Midbrain (tissue), 1 donor: ENCODE results near the gene CYP2R1.

Source experiments
- DNase-seq: peaks from one replicate; lab custom pipeline; 2025; lab: John Stamatoyannopoulos, UW

Gene CYP2R1, protein sequence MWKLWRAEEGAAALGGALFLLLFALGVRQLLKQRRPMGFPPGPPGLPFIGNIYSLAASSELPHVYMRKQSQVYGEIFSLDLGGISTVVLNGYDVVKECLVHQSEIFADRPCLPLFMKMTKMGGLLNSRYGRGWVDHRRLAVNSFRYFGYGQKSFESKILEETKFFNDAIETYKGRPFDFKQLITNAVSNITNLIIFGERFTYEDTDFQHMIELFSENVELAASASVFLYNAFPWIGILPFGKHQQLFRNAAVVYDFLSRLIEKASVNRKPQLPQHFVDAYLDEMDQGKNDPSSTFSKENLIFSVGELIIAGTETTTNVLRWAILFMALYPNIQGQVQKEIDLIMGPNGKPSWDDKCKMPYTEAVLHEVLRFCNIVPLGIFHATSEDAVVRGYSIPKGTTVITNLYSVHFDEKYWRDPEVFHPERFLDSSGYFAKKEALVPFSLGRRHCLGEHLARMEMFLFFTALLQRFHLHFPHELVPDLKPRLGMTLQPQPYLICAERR

GRCh38 chr11:14892036-14892556 lies at the start of gene CYP2R1:
Gene CYP2R1 (minus strand): TSS chr11:14892231. CDS start chr11:14892205, 26 bp downstream.
- peak; percentile 92 for DNase-seq

- no peak for DNase-seq
Measured at GRCh38 chr11:14938936-14939335, 46.9 kb upstream of the CYP2R1 start.

DNA sequence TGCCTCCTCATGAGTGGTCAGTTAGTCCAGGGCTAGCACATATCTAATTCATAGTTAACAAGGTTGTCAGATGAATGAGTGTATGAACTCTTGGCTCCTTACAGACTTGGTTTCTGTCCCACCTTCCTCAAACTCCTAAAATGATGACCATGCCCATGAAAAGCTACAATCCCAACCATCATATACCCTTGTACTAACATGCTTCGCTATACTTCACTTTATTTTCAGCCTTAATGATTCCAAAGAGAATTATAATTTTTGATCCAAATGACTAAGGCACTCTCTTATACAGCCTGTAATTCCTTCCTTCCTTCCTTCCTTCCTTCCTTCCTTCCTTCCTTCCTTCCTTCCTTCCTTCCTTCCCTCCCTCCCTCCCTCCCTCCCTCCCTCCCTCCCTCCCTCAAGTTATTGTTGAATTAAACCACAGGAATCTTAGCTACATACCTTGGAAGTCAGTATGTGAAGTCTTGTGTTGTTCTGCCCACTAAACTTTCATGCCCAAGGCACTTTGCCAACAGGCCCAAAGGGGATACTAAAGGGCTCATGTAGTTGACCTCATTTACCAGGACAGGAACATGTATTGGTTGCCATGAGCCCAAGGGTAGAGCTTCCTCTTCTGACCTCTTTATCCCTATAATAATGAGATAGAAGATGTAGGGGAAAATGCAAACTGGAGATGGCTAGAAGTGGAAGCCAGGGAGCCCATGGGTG lies 42.8 kb upstream of the CYP2R1 start:
- no peak for DNase-seq

DNA sequence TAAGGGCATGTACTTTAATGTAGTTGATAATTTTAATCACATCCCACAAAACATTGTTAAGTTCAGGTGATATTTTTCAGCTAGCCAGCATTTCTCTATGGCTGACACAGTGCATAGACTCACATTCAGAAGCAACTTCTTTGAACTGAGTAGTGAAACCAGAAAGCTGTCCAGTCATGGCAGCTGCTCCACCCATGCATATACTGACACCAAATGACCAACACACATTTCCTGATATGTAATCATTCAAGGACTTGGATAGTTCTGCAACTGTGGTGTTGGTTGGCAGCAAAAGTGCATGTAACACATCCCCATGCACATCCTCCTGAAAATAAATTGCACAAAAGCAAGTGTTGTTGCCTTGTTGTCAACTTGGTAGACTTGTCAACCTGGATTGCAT lies 40.4 kb upstream of the CYP2R1 start:
- DNase-seq, result no peak

DNA sequence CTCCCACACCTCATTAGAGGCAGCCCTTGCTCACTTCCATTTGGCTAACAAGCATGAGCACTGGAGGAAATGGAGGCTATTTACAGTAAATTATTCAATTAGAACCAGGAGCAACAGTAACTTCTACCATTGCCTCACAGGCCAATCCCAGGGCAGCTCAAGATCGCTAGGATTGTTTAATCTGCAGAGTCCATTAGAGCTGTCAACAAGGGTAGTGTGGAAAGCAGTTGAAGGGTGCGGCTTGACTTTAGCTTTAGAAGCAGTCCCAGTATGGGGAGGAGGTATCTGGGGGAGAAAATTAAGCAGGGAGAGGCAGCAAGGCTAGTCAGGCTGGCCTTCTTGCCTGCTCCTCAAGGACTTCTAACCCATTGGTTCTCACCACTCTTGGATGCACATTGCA lies 38.3 kb upstream of the CYP2R1 start:
- no peak for DNase-seq

GRCh38 chr11:14927146-14927545 lies 35.1 kb upstream of the CYP2R1 start:
- no peak for DNase-seq

DNA sequence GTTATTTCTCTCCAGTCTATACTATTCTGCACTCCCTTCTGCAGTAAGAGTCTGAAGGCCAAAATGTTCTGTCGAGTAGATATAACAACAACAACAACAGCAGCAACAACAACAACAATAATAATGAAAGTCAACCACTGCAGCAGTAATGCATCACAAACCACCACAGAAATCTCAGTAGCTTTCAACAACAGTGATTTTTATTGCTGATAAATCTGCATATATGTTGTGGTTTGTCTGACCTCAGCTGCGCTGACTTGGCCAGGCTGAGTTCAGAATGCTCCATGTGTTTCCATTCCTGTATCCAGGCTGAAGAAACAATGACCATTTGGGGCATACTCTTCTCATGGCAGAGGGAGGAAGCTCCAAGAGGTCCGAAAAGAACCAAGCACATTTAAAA lies 32.3 kb upstream of the CYP2R1 start:
- no peak for DNase-seq

DNA sequence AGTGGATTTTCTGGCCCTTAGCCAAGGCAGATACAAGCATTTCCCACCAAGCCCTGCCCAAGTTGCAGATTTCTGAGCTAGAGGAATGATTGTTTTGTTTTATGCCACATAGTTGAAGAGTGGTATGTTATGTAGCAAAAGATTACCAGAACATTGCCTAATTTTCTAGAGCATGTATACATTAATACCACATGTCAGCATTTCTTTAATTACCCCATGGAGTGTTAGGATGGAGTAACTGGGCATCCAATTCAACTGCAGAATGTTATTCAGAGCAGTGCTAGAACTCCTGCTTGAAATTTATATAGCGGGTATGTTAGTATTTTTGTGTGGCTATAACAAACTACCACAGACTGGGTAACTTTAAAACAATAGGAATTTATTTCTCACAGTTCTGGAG lies 24.4 kb upstream of the CYP2R1 start:
- DNase-seq, result no peak

- DNase-seq, result no peak
Measured at GRCh38 chr11:14914536-14914935, 22.5 kb upstream of the CYP2R1 start.

- peak; percentile 64 for DNase-seq
Measured at GRCh38 chr11:14908214-14908880, 16.3 kb upstream of the CYP2R1 start.

DNA sequence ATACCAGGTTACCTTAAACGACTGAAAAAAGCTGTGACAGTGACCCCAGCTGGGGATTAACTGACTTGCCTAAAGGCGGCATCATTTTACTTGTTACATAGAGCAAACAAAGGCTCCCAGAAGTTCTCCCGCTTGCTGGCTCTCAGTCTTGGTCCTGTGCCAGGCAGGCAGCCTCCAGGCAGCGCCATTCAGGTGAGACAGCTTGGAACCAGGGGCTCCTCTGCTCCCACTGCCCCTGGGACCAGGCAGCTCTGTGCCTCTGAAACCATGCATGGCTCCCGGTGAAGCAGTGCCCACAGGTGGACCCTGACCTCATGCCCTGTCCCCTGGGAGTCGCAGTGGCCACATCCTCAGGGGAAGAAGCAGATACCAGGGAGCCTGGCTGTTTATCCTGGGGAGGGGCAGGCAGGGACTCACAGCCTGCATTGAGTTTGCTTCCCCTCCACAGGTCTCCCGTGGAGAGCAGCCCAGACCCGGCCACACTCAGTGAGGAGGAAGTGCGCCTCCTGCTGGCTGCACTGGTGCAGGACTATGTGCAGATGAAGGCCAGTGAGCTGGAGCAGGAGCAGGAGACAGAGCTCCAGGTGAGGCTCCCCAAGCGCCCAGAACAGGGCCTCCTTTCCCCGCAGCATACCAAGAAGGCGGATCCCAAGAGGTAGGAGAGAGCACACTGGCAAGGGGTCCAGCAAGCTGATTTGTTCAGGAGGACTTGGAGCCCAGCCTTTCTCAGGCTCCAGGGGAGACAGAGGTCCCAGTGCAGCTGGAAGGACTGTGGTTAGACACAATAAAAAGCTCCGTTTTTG lies 15.6 kb upstream of the CYP2R1 start:
- peak; percentile 62 for DNase-seq

DNA sequence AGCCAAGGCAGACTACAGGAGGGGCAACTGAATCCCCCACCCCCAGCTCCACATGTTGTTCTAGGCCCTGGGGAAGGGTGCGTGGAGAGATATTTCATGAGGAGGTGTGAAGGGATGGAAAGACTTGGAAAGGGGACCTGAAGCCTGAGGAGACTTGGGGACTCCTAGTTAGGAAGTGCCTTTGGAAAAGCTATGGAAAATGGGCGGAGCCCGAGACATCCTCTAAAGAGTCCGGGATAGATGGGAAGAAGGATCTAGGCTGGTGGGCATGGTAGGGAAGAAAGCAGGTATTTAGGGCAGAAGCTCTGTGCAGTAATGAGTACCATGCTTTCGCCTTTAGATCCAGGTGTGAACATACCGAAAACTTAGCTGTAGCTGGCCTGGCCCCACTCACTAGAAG lies 15.0 kb upstream of the CYP2R1 start:
- DNase-seq, result no peak

- DNase-seq, result no peak
Measured at GRCh38 chr11:14906578-14906977, 14.5 kb upstream of the CYP2R1 start.

- no peak for DNase-seq
Measured at GRCh38 chr11:14905104-14906033, 13.3 kb upstream of the CYP2R1 start.

DNA sequence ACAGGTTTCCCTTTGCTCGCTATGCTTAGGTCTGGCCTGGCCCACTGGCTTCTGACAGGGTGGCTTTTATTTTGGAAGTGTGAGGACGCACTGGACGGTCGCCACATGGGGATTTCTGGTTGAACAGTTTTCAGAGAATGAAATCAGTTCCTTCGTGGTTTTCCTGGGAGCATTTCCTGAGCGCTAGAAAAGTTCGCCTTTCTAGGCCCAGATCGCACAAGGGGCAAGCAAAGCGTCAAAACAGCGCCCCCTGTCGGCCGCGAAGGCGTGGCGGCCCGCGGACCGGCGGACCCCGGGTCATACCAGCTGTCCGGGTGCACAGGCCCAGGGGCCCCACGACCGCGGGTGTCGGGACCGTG lies 12.7 kb upstream of the CYP2R1 start:
- DNase-seq, result peak; percentile 75

DNA sequence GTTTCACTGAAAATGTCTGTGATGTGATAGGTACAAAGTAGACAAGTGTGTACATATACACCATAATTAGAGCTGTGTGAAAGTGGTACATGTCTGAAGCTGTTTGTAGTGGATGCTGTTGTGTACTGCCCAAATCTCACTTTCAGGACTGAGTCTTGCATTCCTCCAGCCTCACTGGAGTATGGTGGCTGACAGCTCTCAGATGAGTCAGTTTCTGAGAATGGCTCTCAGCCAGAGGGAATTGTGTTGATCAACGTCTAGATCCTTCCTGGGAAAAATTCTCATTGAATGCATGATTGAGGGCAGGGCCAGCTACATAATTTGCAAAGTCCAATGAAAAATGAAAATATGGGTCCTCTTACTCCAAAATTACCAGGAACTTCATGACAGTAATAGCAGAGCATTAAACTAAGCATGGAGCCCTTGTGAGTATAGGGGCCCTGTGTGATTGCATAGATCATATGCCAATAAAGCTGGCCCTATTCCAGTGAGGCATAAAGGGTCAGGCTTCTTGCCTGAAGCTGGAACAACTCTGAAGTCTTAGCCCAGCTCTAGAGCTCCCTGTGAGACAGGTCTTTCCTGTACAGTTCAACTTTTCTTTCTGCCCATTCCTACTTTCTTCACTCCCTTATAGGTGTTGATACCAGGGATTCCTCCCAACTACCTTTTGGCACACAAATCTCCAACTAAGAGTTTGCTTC lies 10.8 kb upstream of the CYP2R1 start:
- no peak for DNase-seq

GRCh38 chr11:14898906-14899305 lies 6.9 kb upstream of the CYP2R1 start:
- DNase-seq, result no peak

DNA sequence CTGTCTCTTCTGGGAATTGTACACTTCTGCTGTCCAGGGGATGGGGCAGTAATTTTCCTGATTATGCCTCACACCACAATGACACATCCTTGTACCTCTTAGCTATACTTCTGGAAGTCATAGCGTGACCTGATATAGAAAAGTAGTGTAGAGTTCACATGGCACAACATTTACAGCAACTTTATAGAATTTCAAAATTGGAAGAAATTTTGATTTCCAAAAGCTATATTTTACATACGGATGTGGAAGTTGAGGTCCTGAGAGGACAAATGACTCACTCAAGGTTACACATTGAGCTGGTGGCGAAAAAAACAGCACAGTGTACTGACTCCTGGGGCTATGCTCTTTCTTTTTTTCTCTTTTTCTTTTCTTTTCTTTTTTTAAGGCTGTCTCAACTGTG lies 6.3 kb upstream of the CYP2R1 start:
- DNase-seq, result no peak

GRCh38 chr11:14894657-14895598 lies 2.9 kb upstream of the CYP2R1 start:
- DNase-seq, result no peak
